ELR (cell line): ENCODE data around the gene MIB2.

Experiments
- DNase-seq: peaks from one replicate; pipeline ENCODE4 v3.0.0-alpha.2; 2015; ENCODE audit warnings: low read depth

MIB2 gene

DNA sequence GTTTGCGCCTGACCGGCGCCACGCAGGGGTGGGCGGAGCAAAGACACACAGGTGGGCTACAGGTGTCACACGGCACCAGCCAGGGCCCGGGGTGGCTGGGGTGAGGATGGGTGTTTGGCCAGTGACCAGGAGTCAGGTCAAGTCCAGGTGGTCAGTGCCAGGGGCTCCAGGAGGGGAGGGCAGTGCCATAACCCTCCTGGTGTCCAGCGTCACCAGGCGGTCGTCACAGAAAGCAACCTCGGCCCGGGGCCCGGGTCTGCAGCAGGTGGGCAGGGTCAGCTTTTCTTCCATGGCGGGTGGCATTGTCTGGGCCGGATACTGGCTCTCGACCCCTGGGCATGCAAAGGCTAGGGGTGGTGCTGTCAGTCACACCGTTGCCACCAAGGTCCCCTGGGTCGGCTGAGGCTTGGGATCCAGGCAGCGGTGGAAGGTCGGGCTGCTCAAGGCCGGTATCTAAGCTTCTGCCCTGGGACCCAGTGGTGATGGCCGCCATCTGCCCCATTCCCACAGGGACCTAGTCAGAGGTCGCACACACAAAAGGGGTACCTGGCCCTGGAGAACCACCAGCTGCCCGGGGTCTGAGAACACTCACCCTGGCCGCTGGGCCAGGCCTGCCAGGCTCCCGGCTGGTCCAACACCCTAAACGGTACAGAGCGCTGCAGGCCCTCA lies 17.1 kb upstream of the MIB2 start:
- no peak for DNase-seq

DNA sequence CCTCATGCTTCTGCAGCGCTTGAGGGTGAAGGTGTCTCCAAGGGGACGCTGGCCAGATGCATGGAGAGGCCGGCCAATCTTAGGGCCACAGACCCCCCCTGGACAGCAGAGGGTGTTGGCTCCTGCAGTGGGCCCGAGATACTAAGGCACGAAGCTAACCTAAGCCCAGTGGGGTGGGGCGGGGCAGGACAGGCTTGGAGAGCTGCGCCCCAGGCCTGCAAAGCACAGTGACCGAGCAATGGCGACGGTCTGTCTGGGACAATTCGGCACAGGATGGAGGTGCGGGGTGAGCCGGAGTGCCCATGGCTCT lies 16.6 kb upstream of the MIB2 start:
- no peak for DNase-seq

DNA sequence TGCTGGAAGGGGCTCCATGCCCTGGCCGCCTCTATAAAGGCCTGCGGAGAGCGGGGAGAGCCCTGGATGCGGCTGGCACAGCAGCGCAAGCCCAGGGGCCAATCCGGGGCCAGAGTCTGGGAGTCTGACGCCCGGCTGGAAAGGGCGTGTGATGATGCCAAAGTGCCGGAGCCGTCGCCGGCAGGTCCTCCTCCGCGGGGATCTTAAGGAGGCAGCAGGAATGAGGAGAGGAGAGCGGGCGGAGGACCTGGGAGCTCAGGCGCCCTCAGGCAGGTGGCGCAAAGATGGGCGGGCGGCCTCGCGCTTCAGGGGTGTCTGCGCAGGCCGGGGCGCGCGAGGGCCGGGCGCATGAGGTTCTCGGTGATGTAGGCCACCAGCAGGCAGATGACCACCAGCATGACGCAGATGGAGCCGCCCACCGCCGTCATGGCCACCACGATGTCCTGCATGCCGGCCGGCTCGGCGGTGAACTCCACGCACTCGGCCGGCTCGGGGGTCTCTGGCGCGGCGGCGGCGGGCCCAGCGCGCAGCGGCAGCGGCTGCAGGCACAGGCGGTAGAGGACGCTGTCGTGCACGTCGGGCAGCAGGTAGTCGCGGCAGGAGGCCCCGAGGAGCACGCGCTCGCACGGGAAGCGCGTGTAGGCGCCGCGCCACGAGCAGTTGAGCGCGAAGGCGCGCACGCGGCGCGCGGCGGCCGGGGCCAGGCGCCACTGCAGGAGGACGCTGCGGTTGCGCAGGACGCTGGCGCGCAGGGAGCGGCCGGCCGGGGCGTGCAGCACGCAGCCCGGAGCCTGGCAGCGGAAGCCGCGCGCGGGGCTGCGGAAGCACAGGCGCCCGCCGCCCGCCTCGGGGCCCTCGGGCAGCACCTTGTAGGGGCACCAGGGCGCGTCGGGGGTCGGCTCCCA lies 16.0 kb upstream of the MIB2 start:
- DNase-seq: no peak

DNA sequence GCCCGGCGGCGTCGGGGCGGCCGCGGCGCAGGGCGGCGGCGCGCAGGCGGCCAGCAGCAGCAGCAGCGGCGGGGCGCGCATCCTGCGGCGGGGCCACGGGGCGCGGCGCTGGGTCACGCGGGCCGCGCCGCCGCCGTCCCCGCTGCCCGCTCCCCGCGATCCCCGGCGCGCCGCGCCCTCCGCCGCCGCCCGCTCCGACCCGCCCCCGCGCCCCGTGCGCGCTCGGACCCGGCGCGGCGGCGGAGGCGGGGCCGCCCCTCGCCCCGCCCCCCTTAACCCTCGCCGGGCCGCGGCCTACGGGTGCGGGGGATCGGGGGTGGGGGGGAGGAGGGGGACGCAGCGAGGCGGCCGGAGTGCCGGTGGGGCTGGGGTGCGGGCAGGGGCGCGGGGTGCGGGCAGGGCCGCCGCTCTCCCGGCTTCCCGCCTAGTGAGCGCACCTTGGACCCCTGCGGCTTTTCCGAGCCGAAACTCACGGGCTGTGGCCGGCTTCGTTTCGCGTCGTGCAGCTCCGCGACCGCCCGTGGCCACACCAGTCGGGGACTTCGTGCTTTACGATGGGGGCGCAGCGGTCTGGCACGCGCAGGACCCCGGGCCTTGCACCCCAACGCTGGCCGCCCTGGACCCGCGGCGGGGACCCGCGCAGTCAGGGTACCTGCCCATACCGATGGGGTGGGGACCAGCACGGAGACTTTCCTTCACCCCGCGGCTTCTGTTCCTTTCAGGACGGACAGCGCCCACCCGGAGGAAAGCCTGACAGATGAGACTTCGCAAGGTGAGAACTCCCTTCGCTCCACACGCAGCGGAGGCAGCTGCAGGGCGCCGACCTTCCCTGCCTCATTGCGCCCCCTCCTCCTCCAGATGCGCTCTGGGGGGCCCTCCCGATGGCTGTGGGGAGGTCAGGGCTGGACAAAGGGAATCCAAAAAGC lies 15.1 kb upstream of the MIB2 start, which contains the start of gene FNDC10:
TSS of gene FNDC10 (minus strand) at position 201 of the 926 bp plus-strand sequence. CDS start at position 81, 120 bp downstream.
- DNase-seq: no peak

DNA sequence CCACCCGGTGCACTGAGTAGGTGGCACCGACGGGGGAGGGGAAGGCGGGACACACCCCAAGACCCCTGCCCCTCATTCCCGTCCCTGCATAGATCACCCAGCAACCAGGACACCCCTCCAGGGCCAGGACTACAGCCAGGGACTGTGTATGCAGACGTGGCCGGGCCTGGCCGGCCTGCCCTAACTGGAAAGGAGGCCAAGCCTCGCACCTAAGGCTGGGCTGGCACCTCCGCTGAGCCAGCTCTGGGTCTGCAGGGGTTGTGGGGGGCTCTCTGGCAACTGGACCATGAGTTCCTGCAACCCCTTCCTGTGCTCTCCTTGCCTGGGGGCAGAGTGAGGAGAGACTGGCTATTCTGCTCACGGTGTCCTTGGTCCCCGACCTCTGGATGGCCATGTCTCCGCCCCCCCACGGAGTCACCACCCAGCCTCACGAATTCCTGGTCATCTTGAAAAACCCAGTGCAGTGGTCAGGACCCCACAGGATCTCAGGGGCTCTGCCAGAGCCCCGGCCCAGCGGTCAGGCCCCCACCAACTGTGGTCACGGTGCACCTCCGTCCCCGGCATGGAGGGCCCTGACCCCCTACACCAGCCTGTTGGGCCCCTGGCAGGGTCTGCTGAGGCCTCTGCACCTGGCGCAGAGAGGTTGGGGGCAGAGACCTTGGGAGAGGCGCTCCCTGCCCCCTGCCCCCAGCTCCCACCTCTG lies 14.3 kb upstream of the MIB2 start:
- no peak for DNase-seq

DNA sequence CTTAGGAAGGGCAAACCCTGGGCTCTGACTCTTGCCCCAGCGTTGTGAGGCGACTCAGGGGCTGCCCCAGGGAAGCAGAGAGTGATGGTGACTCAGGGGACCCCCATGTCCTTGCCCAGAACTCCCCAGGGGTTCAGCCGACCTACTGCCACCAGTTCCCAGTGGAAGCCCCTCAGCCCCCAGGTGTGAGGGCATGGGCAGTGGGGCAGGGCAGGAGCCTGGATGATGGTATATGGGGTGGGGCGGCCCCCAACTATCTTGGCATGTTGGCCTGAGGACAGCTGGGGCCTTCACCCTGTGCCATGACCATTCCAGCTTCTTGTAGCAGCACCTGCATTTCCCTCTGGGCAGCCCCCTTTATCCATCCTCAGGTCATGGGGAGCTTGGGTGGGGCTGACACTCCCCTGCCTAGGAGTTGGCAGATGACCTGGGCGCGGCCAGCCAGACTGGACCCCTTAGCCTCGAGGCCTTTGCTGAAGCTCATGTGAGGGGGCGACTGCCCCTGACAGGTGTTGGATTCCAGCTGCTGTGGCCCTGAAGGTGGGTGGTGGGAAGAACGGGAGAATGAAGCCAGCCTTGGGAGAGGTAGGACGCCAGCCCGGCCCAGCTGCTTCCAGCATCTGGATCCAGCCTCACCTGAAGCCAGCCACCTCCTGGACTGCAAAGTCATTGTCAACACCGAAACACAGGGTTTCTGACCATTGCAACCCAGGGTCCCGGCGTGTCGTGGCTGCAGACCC lies 13.6 kb upstream of the MIB2 start:
- DNase-seq: no peak

DNA sequence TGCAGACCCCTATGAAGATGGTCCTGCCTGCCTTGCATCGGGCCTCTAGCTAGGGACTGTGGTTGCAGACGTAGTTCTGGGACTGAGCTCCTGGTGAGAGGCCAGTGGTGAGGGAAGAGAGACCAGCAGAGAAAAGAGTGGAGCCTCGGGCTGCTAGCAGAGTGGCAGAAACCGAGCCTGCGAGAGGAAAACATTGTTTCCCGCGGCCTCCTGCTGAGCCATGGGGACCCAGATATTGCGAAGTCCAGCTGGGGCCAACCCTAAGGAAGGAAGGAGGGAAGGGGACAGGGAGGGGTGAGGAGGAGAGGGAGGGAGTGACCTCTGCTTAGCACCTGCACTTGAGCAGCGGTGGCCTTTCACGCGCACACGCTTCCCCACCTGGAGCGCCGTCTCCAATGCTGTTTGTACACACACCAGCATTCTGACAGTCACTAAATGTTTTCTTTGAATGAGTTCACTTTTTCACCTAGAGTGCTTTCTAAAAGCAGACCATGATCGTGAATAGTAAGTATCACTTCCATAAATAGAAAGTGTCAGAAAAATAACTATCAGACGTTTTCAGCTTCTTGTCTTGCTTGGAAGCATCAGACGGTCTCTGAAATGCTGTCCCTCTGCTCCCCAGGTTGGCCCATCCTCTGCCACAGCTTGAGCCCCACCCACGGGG lies 12.9 kb upstream of the MIB2 start:
- DNase-seq: no peak

DNA sequence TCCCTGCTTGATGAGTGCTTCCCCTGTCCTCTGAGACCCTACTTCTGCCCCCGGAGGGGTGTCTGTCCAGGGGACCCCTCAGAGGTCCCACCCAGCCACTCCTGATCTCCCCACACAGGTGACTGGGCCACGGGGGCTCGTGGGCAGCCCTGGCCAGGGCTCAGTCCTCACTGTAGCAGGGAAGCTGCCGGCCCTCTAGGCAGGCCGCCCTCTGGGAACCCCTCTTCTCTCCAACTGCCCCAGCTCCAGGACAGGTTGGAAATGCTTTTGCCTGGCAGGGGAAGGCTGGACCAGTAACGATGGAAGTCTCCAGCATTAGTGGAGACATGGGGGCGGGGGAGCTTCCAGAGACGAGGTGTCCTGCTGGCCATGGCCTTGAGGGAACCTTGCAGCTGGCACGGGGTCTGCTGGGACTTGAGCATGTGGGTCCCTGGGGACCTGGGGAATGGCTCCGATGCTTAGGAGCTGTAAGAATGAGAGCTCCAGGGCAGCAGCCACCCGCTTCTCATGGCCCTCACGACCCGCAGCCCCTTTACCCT lies 12.3 kb upstream of the MIB2 start:
- no peak for DNase-seq

DNA sequence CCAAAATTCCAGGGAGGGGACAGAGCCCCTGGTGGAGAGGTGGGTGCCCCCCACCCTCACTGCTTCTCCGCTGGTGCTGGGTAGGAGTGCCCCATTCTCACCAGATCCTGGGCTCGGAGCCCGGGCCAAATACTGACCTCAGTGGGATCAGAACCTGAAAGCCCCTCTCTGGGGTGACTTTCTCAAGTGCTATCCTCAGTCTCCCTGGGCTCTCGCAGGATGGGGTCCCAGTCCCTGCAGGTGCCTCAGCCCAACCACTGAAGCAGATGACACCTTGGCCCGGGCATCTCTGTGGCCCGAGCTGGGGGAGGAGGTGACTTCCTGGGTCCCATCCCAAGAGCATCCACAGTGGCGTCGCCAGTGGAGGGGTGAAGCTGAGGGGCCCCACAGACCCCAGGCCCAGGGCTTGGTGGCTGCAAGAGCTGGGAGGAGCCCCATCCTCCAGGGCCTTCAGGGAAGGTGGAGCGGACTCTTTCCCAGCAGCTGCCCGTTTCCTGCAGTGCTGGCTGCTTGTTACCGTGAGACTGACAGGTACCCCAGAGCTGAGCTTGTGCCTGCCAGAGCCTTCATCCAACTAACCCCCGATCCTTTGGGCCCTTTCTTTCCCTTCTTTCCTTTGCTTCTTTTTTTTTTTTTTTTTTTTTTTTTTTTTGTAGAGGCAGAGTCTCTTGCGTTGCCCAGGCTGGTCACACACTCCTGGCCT lies 11.5 kb upstream of the MIB2 start:
- DNase-seq: no peak

DNA sequence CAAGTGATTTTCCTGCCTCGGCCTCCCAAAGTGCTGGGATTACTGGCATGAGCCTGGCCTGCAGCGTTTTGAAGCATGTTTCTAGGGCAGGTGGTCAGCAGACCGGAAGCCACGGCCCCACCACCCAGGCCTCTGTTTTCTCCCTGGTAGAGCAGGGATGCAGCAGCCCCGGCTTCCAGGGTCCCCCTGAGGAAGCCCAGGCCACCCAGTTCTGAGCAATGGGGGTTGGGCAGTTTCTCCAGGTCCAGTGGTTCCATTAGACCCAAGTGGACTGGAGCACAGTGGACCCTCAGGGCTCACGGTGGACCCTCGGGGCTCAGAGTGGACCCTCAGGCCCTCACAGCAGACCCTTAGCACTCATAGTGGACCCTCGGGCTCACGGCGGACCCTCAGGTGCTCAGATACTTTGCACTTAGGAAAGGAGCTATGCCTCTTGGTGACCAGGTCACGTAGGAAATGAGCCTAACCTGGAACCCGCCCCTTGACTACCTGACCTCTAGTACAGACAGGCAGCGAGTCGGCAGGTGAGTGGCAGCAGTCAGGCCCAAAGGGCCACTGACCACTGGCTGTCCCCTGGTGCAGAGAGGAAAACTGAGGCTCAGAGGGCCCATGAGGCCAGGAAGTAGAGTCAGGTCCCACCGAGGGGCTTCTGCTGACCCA lies 10.8 kb upstream of the MIB2 start:
- DNase-seq: no peak

DNA sequence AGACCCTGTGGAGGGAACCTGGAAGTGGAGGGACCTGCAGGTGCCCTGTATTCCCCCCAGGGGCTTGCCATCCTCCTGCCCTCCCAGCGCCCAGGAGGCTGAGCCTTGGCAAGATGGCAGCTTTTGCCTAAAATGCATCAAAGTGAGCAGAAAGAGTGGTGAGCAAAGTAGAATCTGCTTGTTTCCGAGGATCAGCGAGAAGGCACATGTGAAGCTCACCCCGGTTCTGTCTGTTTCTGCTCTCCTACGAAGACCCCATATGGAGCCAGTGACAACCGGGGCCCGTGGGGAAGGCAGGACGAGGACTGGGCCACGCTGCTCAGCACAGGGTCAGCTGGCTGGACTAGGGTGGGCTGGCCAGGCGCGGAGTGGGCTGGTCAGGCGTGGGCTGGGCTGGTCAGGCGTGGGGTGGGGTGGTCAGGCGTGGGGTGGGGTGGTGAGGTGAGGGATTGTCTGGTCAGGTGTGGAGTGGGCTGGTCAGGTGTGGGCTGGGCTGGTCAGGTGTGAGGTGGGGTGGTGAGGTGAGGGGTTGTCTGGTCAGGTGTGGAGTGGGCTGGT lies 10.2 kb upstream of the MIB2 start:
- DNase-seq: no peak

DNA sequence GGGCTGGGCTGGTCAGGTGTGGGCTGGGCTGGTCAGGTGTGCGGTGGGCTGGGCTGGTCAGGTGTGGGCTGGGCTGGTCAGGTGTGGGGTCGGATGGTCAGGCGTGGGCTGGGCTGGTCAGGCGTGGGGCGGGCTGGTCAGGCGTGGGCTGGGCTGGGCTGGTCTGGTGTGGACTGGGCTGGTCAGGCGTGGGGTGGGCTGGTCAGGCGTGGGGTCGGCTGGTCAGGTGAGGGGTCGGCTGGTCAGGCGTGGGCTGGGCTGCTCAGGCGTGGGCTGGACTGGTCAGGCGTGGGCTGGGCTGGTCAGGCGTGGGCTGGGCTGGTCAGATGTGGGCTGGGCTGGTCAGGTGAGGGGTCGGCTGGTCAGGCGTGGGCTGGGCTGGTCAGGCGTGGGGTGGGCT lies 9.6 kb upstream of the MIB2 start:
- no peak for DNase-seq

DNA sequence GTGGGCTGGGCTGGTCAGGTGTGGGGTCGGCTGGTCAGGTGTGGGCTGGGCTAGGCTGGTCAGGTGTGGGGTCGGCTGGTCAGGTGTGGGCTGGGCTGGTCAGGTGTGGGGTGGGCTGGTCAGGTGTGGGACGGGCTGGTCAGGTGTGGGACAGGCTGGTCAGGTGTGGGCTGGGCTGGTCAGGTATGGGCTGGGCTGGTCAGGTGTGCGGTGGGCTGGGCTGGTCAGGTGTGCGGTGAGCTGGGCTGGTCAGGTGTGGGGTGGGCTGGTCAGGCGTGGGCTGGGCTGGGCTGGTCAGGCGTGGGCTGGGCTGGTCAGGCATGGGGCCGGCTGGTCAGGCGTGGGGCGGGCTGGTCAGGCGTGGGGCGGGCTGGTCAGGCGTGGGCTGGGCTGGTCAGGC lies 9.1 kb upstream of the MIB2 start:
- no peak for DNase-seq

DNA sequence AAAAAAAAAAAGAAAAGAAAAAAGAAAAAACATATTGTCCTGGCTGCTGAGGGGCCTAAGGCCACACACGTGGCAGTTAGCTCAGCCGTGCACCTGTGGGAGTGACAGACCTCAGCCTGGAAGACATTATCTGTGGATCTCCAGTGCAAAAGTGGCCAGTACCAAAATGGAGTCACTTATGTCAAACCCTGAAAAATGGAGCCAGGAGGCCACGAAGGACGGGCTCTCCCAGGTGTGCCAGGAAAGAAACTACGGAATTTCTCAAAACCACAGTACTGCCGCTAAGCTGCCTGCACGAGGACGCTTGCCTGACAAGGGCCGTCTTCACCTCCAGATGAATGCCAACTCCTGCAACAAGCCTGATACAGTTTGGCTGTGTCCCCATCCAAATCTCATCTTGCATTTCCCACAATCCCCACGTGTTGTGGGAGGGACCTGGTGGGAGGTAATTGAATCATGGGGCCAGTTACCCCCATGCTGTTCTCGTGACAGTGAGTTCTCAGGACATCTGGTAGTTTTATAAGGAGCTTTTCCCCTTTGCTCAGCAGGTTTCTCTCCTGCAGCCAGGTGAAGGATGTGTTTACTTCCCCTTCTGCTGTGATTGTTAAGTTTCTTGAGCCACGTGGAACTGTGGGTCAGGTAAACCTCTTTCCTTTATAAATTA lies 5.3 kb upstream of the MIB2 start:
- DNase-seq: no peak

DNA sequence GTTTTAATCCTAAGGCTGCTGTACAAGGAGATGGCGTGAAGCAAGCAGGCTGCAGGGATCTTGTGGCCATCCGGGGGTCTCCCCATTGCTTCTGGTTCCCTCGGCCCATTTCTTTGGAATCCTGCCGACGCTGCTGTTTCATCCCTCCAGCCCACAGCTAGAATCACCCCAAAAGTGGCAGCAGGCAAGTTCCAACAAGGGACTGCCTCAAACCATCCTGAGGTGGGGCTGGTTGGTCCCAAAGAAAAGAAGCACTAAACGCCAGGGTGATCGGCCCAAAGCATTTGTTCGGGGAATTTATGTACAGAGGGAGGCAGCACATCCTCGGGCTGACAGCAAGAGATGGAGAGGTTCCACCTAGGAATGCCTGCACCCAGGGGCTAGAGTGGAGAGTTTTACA lies 4.5 kb upstream of the MIB2 start:
- DNase-seq: no peak

DNA sequence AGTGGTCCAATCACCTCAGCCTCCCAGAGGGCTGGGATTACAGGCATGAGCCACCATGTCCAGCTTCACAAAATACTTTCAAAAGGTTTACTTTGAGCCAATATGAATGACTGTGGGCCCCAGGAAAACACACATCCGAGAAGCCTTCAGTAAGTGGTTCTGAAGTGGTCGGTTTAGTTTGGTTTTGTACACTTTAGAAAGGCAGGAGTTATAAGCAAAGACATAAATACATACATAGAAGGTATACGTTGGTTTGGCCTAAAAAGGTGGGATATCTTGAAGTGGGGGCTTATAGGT lies 3.2 kb upstream of the MIB2 start:
- DNase-seq: no peak

DNA sequence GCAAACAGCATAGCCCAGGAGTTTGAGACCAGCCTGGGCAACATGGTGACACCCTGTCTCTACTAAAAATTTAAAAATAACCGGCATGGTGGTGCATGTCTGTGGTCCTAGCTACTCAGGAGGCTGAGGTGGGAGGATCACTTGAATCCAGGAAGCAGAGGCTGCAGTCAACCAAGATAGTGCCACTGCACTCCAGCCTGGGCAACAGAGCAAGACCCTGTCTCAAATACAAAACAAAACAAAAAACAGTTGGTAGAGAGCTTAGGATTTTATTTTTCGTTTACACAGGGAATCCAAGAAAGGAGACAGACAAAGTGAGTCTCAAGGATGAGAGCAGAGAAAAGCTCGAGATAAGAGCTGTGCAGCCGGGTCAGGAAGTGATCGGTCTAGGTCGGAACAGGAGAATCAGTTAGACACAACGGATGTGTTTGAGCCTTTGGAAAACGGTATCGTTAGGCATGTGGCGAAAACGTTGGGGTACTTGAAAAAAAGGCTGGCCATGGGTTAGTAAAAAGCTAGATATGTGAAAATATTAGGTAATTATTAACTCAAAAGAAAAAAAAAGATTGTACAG lies 1.7 kb upstream of the MIB2 start:
- no peak for DNase-seq
